Non-pigmented ciliary epithelial cell (primary cell): Measurements from ENCODE around the gene CACNA2D3.

Experiments used
- DNase-seq: peaks from one replicate; pipeline ENCODE4 v3.0.0-alpha.2; 2010; ENCODE audit warnings: low read depth

Gene CACNA2D3

GRCh38 chr3:54127499-54128056, 5.2 kb downstream of the CACNA2D3 start:
- DNase-seq = no peak

- DNase-seq = no peak
Observed at GRCh38 chr3:54131026-54131605, 8.8 kb downstream of the CACNA2D3 start.

GRCh38 chr3:54131890-54132289, 9.5 kb downstream of the CACNA2D3 start:
- DNase-seq = no peak

GRCh38 chr3:54132685-54133084, 10.3 kb downstream of the CACNA2D3 start:
- no peak for DNase-seq

GRCh38 chr3:54133196-54133595, 10.8 kb downstream of the CACNA2D3 start:
- DNase-seq = no peak

- no peak for DNase-seq
Observed at GRCh38 chr3:54134155-54134554, 11.8 kb downstream of the CACNA2D3 start.

- no peak for DNase-seq
Observed at GRCh38 chr3:54134713-54135112, 12.4 kb downstream of the CACNA2D3 start.

GRCh38 chr3:54137311-54137710, 15.0 kb downstream of the CACNA2D3 start:
- DNase-seq = no peak

- no peak for DNase-seq
Observed at GRCh38 chr3:54138937-54139547, 16.7 kb downstream of the CACNA2D3 start.

- no peak for DNase-seq
Observed at GRCh38 chr3:54139630-54140029, 17.3 kb downstream of the CACNA2D3 start.

GRCh38 chr3:54144284-54144683, 21.9 kb downstream of the CACNA2D3 start:
- no peak for DNase-seq

GRCh38 chr3:54146506-54147239, 24.3 kb downstream of the CACNA2D3 start:
- DNase-seq = no peak

GRCh38 chr3:54150864-54151467, 28.6 kb downstream of the CACNA2D3 start:
- no peak for DNase-seq

- DNase-seq = no peak
Observed at GRCh38 chr3:54153477-54153876, 31.1 kb downstream of the CACNA2D3 start.

- no peak for DNase-seq
Observed at GRCh38 chr3:54157860-54158259, 35.5 kb downstream of the CACNA2D3 start.

- no peak for DNase-seq
Observed at GRCh38 chr3:54159917-54160316, 37.6 kb downstream of the CACNA2D3 start.

GRCh38 chr3:54163441-54163840, 41.1 kb downstream of the CACNA2D3 start:
- DNase-seq = no peak

- no peak for DNase-seq
Observed at GRCh38 chr3:54164192-54164975, 42.0 kb downstream of the CACNA2D3 start.

- no peak for DNase-seq
Observed at GRCh38 chr3:54165865-54166264, 43.5 kb downstream of the CACNA2D3 start.

- DNase-seq = no peak
Observed at GRCh38 chr3:54167999-54168398, 45.6 kb downstream of the CACNA2D3 start.

GRCh38 chr3:54168451-54168850, 46.1 kb downstream of the CACNA2D3 start:
- DNase-seq = no peak

GRCh38 chr3:54169524-54169923, 47.2 kb downstream of the CACNA2D3 start:
- no peak for DNase-seq
